ENCODE results near the gene C14orf39.

Gene C14orf39

DNA sequence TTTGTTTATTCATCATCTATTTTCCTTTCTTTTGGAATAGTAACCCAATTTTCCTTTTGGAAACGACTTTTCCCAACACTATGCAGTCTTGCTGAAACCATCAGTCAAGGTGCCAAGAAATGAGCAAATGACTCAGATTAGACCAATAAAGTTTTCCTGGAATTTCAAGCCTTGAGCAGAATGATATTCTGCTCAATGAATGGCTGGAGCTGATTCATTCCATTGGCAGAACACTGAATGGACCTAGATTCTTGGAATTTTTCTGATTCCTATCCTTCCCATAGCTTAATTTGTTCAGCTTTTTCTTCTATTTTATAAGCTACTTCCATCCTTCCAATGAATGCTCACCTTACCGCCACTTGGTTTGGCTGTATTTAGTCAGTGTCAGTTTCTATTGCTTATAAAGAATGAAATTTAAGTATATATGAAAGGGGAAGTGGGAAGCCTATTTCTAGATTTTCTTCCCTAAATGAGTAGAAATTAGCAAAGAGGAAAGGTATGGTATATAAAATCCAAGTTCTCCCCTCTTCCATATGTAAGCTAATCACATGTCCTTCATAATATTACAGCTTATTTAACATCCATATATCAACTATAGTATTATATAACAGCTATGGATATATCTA, 89.0 kb downstream of the C14orf39 start:
- TF ChIP-seq, protein P1, sequence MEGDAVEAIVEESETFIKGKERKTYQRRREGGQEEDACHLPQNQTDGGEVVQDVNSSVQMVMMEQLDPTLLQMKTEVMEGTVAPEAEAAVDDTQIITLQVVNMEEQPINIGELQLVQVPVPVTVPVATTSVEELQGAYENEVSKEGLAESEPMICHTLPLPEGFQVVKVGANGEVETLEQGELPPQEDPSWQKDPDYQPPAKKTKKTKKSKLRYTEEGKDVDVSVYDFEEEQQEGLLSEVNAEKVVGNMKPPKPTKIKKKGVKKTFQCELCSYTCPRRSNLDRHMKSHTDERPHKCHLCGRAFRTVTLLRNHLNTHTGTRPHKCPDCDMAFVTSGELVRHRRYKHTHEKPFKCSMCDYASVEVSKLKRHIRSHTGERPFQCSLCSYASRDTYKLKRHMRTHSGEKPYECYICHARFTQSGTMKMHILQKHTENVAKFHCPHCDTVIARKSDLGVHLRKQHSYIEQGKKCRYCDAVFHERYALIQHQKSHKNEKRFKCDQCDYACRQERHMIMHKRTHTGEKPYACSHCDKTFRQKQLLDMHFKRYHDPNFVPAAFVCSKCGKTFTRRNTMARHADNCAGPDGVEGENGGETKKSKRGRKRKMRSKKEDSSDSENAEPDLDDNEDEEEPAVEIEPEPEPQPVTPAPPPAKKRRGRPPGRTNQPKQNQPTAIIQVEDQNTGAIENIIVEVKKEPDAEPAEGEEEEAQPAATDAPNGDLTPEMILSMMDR (IDR thresholded peaks at IDR 0.05; ENCODE audit: low read depth, low read length): no peak
- DNase-seq (ENCODE audit: extremely low read depth, low read depth): no peak

All from AG09319 (cell line).